ENCODE measurements around the gene FAM83C.

GRCh38 chr20:35277531-35278395 is 14.5 kb downstream of the FAM83C start, which contains the start of gene MMP24OS:
- peak; percentile 22 for TF ChIP-seq CTCF (IDR thresholded peaks at IDR 0.05)
- TF ChIP-seq EZH2 (IDR thresholded peaks at IDR 0.05; ENCODE audit: borderline replicate concordance, insufficient read depth, low read depth, low read length, poor library complexity, severe bottlenecking) = no peak
